HL-60 (cell line): ENCODE measurements around the gene FBXO2.

ENCODE experiments used
- DNase-seq, 2 experiments: peaks; one replicate each; pipeline ENCODE4 v3.0.0-alpha.2; 2010 to 2020; ENCODE audit warnings: low read depth in 1 of 2, low spot score in 1 of 2
- H3K27ac ChIP-seq: fragments of 250-450 bp; sonication (Bioruptor Pico); replicated peaks from 2 replicates; pipeline ENCODE4 v1.5.1; 2020; ENCODE audit warnings: mild to moderate bottlenecking, moderate library complexity
- H3K27me3 ChIP-seq: fragments of 250-450 bp; sonication (Bioruptor Pico); 2 replicates; pipeline ENCODE4 v1.5.1; 2021; ENCODE audit warnings: mild to moderate bottlenecking, moderate library complexity; ENCODE audit not compliant: insufficient read depth, poor library complexity, severe bottlenecking
- H3K4me3 ChIP-seq: replicated peaks from 2 replicates; pipeline ENCODE4 v1.5.1; 2011; ENCODE audit warnings: mild to moderate bottlenecking, control low read depth, low read length; ENCODE audit not compliant: insufficient read depth
- GABPA ChIP-seq: IDR thresholded peaks from 2 replicates; pipeline ENCODE4 v1.6.1; 2012; ENCODE audit warnings: low read depth
- POLR2AphosphoS5 ChIP-seq: IDR thresholded peaks from 2 replicates; pipeline ENCODE4 v1.6.1; 2012; ENCODE audit warnings: low read depth
- REST ChIP-seq: IDR thresholded peaks from 2 replicates; pipeline ENCODE4 v1.6.1; 2012; ENCODE audit warnings: low read depth; ENCODE audit not compliant: insufficient replicate concordance
- SPI1 ChIP-seq: IDR thresholded peaks from 2 replicates; pipeline ENCODE4 v1.6.1; 2012; ENCODE audit warnings: low read depth, mild to moderate bottlenecking, borderline replicate concordance
- TF ChIP-seq, protein P1 (sequence below): IDR thresholded peaks from one replicate; pipeline ENCODE4 v1.5.1; 2011; ENCODE audit warnings: low read length, control low read depth, inconsistent platforms; ENCODE audit not compliant: insufficient read depth

Gene FBXO2

GRCh38 chr1:11629184-11630016, 24.8 kb downstream of the FBXO2 start:
- H3K4me3 ChIP-seq, result no peak overlapping the region
- no peak overlapping the region for H3K27ac ChIP-seq
- peaks cover 4% of the 10 kb centered on the region for H3K27me3 ChIP-seq
- no peak for DNase-seq
- TF ChIP-seq REST (no peak), SPI1 (no peak), POLR2AphosphoS5 (no peak), GABPA (no peak)
- TF ChIP-seq, protein P1, sequence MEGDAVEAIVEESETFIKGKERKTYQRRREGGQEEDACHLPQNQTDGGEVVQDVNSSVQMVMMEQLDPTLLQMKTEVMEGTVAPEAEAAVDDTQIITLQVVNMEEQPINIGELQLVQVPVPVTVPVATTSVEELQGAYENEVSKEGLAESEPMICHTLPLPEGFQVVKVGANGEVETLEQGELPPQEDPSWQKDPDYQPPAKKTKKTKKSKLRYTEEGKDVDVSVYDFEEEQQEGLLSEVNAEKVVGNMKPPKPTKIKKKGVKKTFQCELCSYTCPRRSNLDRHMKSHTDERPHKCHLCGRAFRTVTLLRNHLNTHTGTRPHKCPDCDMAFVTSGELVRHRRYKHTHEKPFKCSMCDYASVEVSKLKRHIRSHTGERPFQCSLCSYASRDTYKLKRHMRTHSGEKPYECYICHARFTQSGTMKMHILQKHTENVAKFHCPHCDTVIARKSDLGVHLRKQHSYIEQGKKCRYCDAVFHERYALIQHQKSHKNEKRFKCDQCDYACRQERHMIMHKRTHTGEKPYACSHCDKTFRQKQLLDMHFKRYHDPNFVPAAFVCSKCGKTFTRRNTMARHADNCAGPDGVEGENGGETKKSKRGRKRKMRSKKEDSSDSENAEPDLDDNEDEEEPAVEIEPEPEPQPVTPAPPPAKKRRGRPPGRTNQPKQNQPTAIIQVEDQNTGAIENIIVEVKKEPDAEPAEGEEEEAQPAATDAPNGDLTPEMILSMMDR, result no peak

DNA sequence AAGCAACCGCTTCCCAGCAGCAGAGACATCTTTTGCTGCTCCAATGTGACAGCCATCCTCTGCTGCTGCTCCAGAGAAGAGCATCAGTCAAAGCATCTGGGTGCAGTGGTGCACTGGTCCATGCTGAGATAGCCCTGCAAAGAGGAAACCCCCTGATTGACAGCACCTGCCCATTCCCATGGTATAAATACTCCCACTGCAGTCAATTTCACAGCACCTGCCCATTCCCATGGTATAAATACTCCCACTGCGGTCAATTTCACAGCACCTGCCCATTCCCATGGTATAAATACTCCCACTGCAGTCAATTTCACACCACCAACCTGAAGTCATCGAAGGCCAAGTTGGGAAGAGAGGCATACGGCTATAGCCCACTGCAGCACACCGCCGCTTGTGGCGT, 25.5 kb downstream of the FBXO2 start:
- Histone ChIP-seq H3K27me3 (peaks cover 4% of the 10 kb centered on the region), H3K4me3 (no peak overlapping the region), H3K27ac (no peak overlapping the region)
- TF ChIP-seq POLR2AphosphoS5 (no peak), SPI1 (no peak)
- no peak for DNase-seq

GRCh38 chr1:11626551-11626950, 27.7 kb downstream of the FBXO2 start:
- Histone ChIP-seq H3K27ac (no peak overlapping the region), H3K27me3 (peaks cover 4% of the 10 kb centered on the region), H3K4me3 (no peak overlapping the region)
- no peak for DNase-seq
- TF ChIP-seq GABPA (no peak), POLR2AphosphoS5 (no peak), REST (no peak), SPI1 (no peak)
- TF ChIP-seq, protein P1, result no peak

DNA sequence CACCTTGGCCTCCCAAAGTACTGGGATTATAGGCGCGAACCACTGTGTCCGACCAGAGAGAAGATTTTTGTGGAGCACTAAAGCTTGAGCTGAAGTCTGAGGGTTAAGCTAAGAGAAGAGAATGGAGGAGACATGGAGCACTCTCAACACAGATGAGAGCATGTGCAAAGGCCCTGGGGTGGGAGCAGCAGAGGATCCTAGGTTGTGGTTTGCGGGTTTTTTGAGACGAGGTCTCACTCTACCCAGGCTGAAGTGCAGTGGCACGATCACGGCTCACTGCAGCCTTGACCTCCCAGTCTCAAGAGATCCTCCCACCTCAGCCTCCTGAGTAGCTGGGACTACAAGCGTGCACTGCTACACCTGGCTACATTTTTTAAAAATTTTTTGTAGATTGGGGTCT, 30.5 kb downstream of the FBXO2 start:
- no peak for DNase-seq
- peaks cover 4% of the 10 kb centered on the region for H3K27me3 ChIP-seq
- no peak for TF ChIP-seq GABPA
- TF ChIP-seq, protein P1, result no peak
- no peak for TF ChIP-seq POLR2AphosphoS5
- TF ChIP-seq REST, result no peak
- no peak for TF ChIP-seq SPI1
- no peak overlapping the region for H3K4me3 ChIP-seq
- no peak overlapping the region for H3K27ac ChIP-seq
